Measurements from ENCODE around the gene AMN1.

The AMN1 gene

DNA sequence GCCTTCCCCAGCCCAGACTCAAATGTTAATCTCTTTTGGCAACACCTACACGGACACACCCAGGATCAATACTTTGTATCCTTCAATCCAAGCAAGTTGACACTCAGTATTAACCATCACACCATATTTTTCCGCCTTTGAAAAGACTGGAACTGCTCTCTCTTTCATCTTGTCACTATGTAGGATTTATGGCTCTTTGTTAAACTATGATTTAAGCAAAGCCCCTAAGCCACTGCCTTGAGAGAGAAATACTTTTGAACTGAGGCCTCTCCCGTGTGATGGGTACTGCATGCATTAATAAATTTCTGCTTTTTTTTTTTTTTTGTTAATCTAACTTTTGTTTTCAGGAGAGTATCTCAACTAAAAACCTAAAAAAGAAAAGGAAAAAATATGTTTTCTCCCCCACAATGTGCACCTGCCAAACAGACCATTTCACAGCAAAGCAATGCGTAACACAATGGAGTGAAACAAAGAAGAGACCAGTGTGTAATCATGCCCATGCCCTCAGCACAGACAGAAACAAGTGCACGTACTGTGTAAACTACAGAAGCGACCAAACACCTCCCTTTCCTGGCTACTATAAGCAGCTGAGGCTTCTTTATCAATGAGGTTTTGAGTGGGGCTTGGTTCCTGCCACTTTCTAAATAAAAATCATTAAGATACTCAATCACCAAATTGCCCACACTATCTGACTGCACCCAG lies 97.6 kb downstream of the AMN1 start:
- DNase-seq (ENCODE audit: low spot score), result no peak

DNA sequence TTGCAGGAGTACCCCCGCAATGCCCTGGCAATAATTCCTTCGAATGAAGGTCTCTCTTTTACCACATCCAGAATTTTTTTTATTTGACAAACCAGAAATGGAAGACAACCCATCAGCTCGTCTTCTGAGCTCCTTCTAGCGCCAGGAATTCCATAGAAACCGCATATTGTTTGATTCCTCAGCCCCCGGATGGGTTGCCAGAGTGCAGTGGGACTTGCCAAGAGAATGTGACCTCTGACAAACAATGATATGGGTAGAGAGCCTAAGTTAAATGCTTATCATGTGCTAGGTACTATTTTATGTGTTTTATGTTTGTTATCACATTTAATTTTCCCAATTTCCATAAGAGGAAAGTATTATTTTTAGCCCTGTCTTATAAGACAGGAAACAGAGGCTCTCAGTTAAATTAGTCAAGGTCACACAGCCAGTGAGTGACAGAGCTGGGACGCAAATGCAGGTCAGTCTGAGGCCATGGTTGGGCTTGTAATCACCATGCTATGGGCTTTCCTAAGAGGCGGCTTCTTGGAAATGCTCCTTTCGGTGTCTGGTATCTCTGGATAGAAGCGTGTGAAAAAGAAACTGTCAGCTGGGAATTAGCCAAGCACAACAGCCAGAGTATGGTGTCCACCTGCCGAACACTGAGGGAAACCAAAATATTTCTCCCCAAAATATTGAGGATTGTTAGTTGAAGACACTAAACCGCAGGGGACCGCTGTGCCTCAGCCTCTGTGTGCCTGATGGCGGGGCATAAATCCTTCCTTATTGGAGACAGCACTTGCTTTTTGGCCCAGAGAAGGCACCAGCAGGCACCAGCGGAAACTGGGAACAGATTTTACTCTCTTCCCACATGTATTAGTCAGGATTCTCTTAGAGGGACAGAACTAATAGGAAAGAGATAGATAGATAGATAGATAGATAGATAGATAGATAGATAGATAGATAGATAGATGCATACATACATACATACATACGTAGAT lies 98.8 kb downstream of the AMN1 start:
- no peak for DNase-seq (ENCODE audit: low spot score)

DNA sequence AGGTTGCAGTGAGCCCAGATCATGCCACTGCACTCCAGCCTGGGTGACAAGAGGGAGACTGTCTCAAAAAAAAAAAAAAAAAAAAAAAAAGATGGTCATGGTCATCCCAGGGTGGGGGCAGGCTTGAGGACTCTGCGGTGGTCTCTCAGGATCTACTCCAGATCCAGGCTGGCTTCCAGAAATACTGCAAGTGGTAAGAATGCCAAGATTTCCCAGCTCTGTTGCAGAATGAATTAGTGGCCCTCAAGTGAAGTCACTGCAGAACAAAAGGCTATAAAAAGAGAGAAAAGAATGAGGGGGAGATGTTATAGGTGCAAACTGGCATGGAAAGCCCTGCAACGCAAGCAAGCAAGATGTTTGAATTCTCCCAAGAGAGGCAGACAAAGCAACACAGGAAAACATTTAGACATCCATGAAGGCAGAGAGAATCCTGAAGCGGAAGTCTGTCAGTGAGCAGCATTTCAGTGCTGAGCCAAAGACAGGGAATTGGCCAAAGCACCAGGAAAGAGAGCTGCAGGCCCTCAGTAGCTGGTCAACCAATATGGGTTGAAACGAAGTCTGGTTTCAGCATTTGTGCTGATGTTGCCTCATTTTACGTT lies 101.3 kb downstream of the AMN1 start:
- DNase-seq (ENCODE audit: low spot score), result no peak

DNA sequence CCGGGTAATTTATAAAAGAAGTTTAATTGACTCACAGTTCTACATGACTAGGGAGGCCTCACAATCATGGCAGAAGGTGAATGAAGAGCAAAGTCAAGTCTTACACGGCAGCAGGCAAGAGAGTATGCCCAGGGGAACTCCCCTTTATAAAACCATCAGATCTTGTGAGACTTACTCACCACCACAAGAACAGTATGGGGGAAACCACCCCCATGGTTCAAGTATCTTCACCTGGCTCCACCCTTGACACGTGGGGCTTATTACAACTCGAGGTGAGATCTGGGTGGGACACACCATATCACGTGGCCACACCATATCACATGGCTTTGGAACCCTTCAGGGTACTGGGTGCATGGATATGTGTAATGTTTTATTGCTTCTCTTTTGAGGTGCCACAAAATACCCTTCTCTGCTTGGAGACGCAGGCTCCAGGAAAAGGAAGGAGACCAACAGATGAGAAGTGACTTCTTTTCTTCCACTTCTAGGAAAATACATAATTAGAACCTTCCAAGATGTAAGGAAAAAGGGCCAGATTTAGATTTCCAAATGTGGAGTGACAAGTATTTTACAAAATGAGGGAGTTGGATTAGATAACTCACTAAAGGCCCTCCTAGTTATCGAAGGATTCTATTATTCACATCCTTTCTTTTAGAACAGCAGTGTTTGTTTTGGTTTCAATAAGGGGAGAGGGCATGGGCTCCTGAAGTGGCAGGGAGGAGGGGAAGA lies 102.4 kb downstream of the AMN1 start:
- DNase-seq (ENCODE audit: low spot score), result no peak

- no peak for DNase-seq (ENCODE audit: low spot score)
These were observed 106.8 kb downstream of the AMN1 start for GRCh38 chr12:31622038-31622437.

Data from CD4-positive, alpha-beta T cell treated with Interleukin-2 at 100 ng/mL for 4 hours (primary cell).